ENCODE data around the gene MACROD2. TPM values are rescaled to one million over a fixed set of nuclear protein-coding genes. Genes with fewer than 3 reads are reported as not detected.

MACROD2 gene
- total RNA-seq, 1 experiment from 2014 or later: 3.7 TPM

- Histone ChIP-seq H3K4me3 (replicated peaks in 1 of 2; ENCODE audit: low read depth in 1 of 2, low read length in 2 of 2) (no peak overlapping the region), H3K36me3 (ENCODE audit: control insufficient read depth in 1 of 2, insufficient read depth in 2 of 2, low read length in 2 of 2) (no peaks in the 10 kb centered on the region), H3K4me2 (ENCODE audit: low read length) (no peak overlapping the region), H2AFZ (ENCODE audit: low read depth, low read length, poor library complexity, severe bottlenecking) (no peak overlapping the region), H3K27me3 (ENCODE audit: insufficient read depth, low read length) (no peaks in the 10 kb centered on the region), H3K4me1 (ENCODE audit: control insufficient read depth in 1 of 2, insufficient read depth in 2 of 2, low read length in 2 of 2) (no peaks in the 10 kb centered on the region), H3K27ac (ENCODE audit: low read depth, low read length) (no peak overlapping the region), H3K9ac (ENCODE audit: low read length) (no peak overlapping the region), H4K20me1 (ENCODE audit: insufficient read depth) (no peaks in the 10 kb centered on the region), H3K9me2 (ENCODE audit: insufficient read depth) (no peaks in the 10 kb centered on the region), H3K79me2 (ENCODE audit: insufficient read depth, low read length) (no peaks in the 10 kb centered on the region), H3K9me3 (ENCODE audit: control insufficient read depth in 1 of 2, insufficient read depth in 1 of 2, low read depth in 1 of 2, low read length in 2 of 2) (no peaks in the 10 kb centered on the region; a peak in 3 of 4 replicates)
- intact Hi-C loops (cut with micrococcal nuclease): no loop called here
- ChIA-PET CTCF (no interaction called here), POLR2A (no interaction called here), RAD21 (ENCODE audit: low non-redundant PET in 1 of 2, low total read pairs in 2 of 2, uncharacterized antibody in 2 of 2, unreplicated experiment in 2 of 2) (no interaction called here)
- no peak for TF ChIP-seq TCF7L2 (IDR thresholded peaks at IDR 0.05; ENCODE audit: borderline replicate concordance, extremely low read depth, insufficient read depth, insufficient read length)
- BruUV-seq (replicated peaks): no TSS peak
- ATAC-seq: no peak
- DNase-seq (ENCODE audit: low read depth, low spot score): no peak
These were observed 2086.1 kb downstream of the MACROD2 start for GRCh38 chr20:16081421-16081820.

DNA sequence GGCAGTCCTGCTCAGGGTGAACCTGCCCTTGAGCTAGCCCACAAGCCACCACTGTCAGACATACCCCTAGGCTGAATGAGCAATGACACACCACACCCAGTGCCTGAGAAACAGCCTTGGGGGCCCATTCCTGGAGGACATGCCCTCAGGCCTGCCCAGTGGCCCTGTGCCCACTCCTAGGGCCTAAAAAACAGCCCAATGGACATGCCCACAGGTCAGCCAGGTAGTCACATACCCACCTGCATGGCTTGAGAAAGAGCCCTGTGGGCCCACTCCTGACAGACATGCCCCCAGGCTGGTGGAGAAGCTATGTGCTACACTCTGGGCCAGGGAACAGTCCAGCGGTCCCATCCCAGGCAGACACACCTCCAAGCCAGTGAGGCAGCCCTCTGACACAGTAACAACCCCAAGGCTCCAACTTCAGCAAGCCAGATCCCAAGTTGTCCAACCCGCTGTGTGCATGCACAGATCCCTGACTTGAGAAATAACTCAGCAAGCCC is 2086.8 kb downstream of the MACROD2 start:
- no peaks in the 10 kb centered on the region for H3K27me3 ChIP-seq (ENCODE audit: insufficient read depth, low read length)
- no peak overlapping the region for H3K4me3 ChIP-seq (replicated peaks in 1 of 2; ENCODE audit: low read depth in 1 of 2, low read length in 2 of 2)
- POLR2A ChIA-PET: no interaction called here
- no peak for TF ChIP-seq RAD21 (IDR thresholded peaks at IDR 0.05; ENCODE audit: low read depth)
- no peak for TF ChIP-seq ZNF274 (IDR thresholded peaks at IDR 0.05; ENCODE audit: low read depth, low read length)
- TF ChIP-seq CEBPB (IDR thresholded peaks at IDR 0.05; ENCODE audit: low read depth): no peak
- TF ChIP-seq POLR2AphosphoS5 (IDR thresholded peaks at IDR 0.05; ENCODE audit: low read depth, low read length): no peak
- TF ChIP-seq, protein P1, sequence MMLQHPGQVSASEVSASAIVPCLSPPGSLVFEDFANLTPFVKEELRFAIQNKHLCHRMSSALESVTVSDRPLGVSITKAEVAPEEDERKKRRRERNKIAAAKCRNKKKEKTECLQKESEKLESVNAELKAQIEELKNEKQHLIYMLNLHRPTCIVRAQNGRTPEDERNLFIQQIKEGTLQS (IDR thresholded peaks at IDR 0.05): no peak
- TF ChIP-seq POLR2A (IDR thresholded peaks at IDR 0.05; ENCODE audit: borderline replicate concordance, extremely low read depth, insufficient read depth, insufficient read length): no peak
- TF ChIP-seq TCF7L2 (IDR thresholded peaks at IDR 0.05; ENCODE audit: borderline replicate concordance, extremely low read depth, insufficient read depth, insufficient read length): no peak
- TF ChIP-seq YY1 (IDR thresholded peaks at IDR 0.05; ENCODE audit: extremely low read depth, insufficient replicate concordance, low read depth, low read length): no peak
- no peak for TF ChIP-seq FOSL1 (IDR thresholded peaks at IDR 0.05; ENCODE audit: low read depth)
- TF ChIP-seq SRF (IDR thresholded peaks at IDR 0.05; ENCODE audit: low read depth): no peak
- no peak for TF ChIP-seq SIN3A (IDR thresholded peaks at IDR 0.05; ENCODE audit: low read depth)
- no peak for TF ChIP-seq EGR1 (IDR thresholded peaks at IDR 0.05; ENCODE audit: low read depth)
- TF ChIP-seq, protein P2, sequence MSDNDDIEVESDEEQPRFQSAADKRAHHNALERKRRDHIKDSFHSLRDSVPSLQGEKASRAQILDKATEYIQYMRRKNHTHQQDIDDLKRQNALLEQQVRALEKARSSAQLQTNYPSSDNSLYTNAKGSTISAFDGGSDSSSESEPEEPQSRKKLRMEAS (IDR thresholded peaks at IDR 0.05): no peak
- TF ChIP-seq, protein P3, sequence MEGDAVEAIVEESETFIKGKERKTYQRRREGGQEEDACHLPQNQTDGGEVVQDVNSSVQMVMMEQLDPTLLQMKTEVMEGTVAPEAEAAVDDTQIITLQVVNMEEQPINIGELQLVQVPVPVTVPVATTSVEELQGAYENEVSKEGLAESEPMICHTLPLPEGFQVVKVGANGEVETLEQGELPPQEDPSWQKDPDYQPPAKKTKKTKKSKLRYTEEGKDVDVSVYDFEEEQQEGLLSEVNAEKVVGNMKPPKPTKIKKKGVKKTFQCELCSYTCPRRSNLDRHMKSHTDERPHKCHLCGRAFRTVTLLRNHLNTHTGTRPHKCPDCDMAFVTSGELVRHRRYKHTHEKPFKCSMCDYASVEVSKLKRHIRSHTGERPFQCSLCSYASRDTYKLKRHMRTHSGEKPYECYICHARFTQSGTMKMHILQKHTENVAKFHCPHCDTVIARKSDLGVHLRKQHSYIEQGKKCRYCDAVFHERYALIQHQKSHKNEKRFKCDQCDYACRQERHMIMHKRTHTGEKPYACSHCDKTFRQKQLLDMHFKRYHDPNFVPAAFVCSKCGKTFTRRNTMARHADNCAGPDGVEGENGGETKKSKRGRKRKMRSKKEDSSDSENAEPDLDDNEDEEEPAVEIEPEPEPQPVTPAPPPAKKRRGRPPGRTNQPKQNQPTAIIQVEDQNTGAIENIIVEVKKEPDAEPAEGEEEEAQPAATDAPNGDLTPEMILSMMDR (IDR thresholded peaks at IDR 0.05 in 2 of 3, conservative IDR thresholded peaks at IDR 0.05 in 1 of 3; ENCODE audit: borderline replicate concordance in 1 of 3, insufficient read depth in 1 of 3, low read depth in 2 of 3, low read length in 2 of 3): no peak
- TF ChIP-seq ELF1 (IDR thresholded peaks at IDR 0.05; ENCODE audit: borderline replicate concordance, low read depth): no peak
- no peak for TF ChIP-seq JUND (IDR thresholded peaks at IDR 0.05)

More for the DNA sequence above, 2086.8 kb downstream of the MACROD2 start:
- ATAC-seq (no peak), DNase-seq (ENCODE audit: low read depth, low spot score) (no peak)
- H3K9ac ChIP-seq (ENCODE audit: low read length): no peak overlapping the region
- no TSS peak for BruUV-seq (replicated peaks)
- ChIA-PET CTCF (no interaction called here), RAD21 (ENCODE audit: low non-redundant PET in 1 of 2, low total read pairs in 2 of 2, uncharacterized antibody in 2 of 2, unreplicated experiment in 2 of 2) (no interaction called here)
- no peak overlapping the region for H3K27ac ChIP-seq (ENCODE audit: low read depth, low read length)
- H4K20me1 ChIP-seq (ENCODE audit: insufficient read depth): no peaks in the 10 kb centered on the region
- no peak overlapping the region for H2AFZ ChIP-seq (ENCODE audit: low read depth, low read length, poor library complexity, severe bottlenecking)
- intact Hi-C loops (cut with micrococcal nuclease): no loop called here
- no peaks in the 10 kb centered on the region for H3K9me2 ChIP-seq (ENCODE audit: insufficient read depth)
- H3K9me3 ChIP-seq (ENCODE audit: control insufficient read depth in 1 of 2, insufficient read depth in 1 of 2, low read depth in 1 of 2, low read length in 2 of 2): peaks cover 0 to 2% of the 10 kb centered on the region in 2 experiments; a peak in 3 of 4 replicates
- H3K36me3 ChIP-seq (ENCODE audit: control insufficient read depth in 1 of 2, insufficient read depth in 2 of 2, low read length in 2 of 2): no peaks in the 10 kb centered on the region
- H3K79me2 ChIP-seq (ENCODE audit: insufficient read depth, low read length): no peaks in the 10 kb centered on the region
- H3K4me1 ChIP-seq (ENCODE audit: control insufficient read depth in 1 of 2, insufficient read depth in 2 of 2, low read length in 2 of 2): no peaks in the 10 kb centered on the region
- H3K4me2 ChIP-seq (ENCODE audit: low read length): no peak overlapping the region

Measured in HCT116 (cell line).